Measurements from ENCODE around the gene PGK1.

PGK1 gene

GRCh38 chrX:78104447-78105176 is 564 bp downstream of the PGK1 start:
- H3K27ac ChIP-seq: peak overlapping the region; percentile 98
- TF ChIP-seq CTCF (conservative IDR thresholded peaks at IDR 0.05) (no peak), ZFX (IDR thresholded peaks at IDR 0.05) (no peak)

GRCh38 chrX:78105944-78106650 is 2.0 kb downstream of the PGK1 start:
- TF ChIP-seq ZFX (IDR thresholded peaks at IDR 0.05) (no peak), CTCF (conservative IDR thresholded peaks at IDR 0.05) (no peak)
- H3K27ac ChIP-seq: no peak overlapping the region

DNA sequence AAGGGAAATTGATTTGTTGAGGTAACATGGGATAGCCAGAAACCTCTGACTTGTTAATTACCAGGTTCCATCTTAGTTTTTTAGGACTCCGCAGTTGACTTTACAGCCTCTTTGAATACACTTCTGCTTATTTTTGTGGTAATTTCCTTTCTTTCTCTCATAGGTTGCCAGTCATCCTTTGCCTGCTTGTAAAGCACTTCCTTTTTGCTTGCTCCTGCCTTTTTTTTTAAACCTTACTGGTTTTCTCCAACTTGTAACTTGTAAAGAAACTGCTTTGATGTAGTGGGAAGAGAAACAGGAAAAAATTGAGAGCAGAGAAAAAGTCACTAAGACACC is 2.6 kb downstream of the PGK1 start:
- no peak overlapping the region for H3K27ac ChIP-seq
- TF ChIP-seq CTCF (conservative IDR thresholded peaks at IDR 0.05): no peak
- TF ChIP-seq ZFX (IDR thresholded peaks at IDR 0.05): no peak

DNA sequence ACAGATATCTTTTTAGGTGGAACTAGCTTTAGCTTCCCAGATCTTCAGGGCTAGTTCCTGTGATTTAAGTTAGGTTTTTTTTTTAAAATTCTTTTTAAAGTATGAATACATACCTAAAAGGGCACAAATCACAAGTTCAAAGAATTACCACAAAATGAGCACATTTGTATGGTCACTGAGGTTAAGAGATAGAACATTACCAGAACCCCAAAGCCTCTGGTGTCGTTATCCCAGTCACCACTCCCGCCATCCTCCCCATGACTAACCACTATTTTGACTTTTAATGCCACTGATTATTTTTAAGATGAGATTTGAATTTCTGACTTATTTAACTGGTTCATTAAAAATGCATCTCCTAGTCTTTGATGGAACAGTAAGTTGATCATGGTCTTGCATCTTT is 5.4 kb downstream of the PGK1 start:
- no peak overlapping the region for H3K27ac ChIP-seq
- TF ChIP-seq ZFX (IDR thresholded peaks at IDR 0.05) (no peak), CTCF (conservative IDR thresholded peaks at IDR 0.05) (no peak)

GRCh38 chrX:78111140-78111931 is 7.3 kb downstream of the PGK1 start:
- no peak overlapping the region for H3K27ac ChIP-seq
- no peak for TF ChIP-seq CTCF (conservative IDR thresholded peaks at IDR 0.05)
- no peak for TF ChIP-seq ZFX (IDR thresholded peaks at IDR 0.05)

DNA sequence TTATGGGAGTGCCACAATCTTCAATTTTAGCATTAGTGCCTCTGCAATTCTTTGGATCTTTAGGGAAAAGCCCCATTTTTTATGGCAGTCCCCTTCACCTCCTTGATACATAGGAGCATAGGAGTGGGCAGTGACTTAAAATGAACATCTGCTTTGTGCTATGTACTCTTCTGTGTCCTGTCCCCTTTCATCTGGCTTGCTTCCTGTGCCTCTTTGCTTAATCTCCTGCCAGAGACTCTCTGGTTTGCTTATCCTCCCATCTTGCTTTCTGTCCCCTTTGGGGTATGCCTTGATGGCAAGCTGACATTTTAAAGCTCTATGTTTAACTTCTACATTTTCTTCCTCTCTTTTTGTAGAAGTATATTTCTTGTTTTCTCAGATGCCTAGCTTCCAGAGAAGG is 12.3 kb downstream of the PGK1 start:
- TF ChIP-seq ZFX (IDR thresholded peaks at IDR 0.05) (no peak), CTCF (conservative IDR thresholded peaks at IDR 0.05) (no peak)
- no peak overlapping the region for H3K27ac ChIP-seq

DNA sequence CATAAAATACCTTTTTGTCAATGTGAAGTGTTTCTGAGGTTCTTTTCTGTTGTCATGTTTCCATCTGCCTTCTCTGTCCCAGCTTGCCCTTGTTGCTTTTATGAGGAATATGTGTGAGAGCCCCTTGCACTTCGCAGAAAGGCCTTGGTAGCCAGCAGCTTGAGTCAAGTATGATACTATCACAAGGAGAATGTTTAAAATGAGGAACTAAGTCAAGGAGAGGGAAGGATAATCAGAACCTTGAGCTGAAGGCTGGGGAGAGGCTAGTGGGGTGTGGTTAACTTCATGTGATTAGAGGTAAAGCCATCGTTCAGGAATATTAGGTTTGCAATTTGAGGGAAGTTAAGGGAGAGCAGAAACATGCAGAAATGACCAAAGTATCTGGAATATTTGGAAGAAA is 12.7 kb downstream of the PGK1 start:
- H3K27ac ChIP-seq: no peak overlapping the region
- no peak for TF ChIP-seq ZFX (IDR thresholded peaks at IDR 0.05)
- TF ChIP-seq CTCF (conservative IDR thresholded peaks at IDR 0.05): no peak

Measured in C4-2B (cell line).